HUES48 (cell line): ENCODE measurements around the gene ZNF282.
"Not testable (repeated sequence)": the region's sequence is repeated elsewhere in the genome, so short reads cannot be mapped to it uniquely, and the experiment has no call there.

Experiments
- H3K27ac ChIP-seq: one replicate; pipeline ENCODE4 v1.7.0; 2013; ENCODE audit warnings: low read depth, low read length, inconsistent platforms
- H3K27me3 ChIP-seq: 2 replicates; pipeline ENCODE4 v1.6.1; 2013; ENCODE audit warnings: mild to moderate bottlenecking, low read length; ENCODE audit not compliant: control insufficient read depth, insufficient read depth
- H3K36me3 ChIP-seq: 2 replicates; pipeline ENCODE4 v1.6.1; 2013; ENCODE audit warnings: low read length; ENCODE audit not compliant: control insufficient read depth, insufficient read depth
- H3K4me1 ChIP-seq: 2 replicates; pipeline ENCODE4 v1.6.1; 2013; ENCODE audit warnings: mild to moderate bottlenecking, low read length; ENCODE audit not compliant: control insufficient read depth, insufficient read depth
- H3K4me3 ChIP-seq: 2 replicates; pipeline ENCODE4 v1.5.1; 2013; ENCODE audit warnings: mild to moderate bottlenecking, low read depth, low read length
- H3K9ac ChIP-seq: 2 replicates; pipeline ENCODE4 v1.6.1; 2013; ENCODE audit warnings: mild to moderate bottlenecking, low read depth, low read length, moderate library complexity
- H3K9me3 ChIP-seq: 2 replicates; pipeline ENCODE4 v1.6.1; 2013; ENCODE audit warnings: low read length; ENCODE audit not compliant: control insufficient read depth, insufficient read depth

Gene ZNF282

DNA sequence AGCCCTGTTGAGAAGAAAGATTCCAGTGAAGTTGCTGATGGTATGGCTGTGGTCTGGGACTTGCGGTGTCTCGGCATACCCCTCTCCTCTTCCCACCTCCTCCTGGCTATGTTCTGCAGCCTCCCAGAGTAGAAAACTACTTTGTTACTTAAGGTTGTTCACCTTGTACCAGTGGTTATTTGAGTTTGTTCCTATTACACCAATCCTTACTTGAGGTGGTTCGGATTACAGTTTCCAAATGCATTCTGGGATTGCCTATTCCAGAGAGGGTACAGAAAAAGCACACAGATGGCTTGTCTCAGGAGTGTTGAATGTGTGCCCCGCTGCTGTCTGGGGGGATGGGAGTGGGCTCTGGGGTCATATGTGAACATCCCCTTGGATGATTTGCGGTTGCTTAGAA is 59.8 kb downstream of the ZNF282 start:
- Histone ChIP-seq H3K4me1 (no peaks in the 10 kb centered on the region), H3K9me3 (no peaks in the 10 kb centered on the region), H3K27me3 (no peaks in the 10 kb centered on the region), H3K9ac (no peak overlapping the region), H3K36me3 (peaks cover 58% of the 10 kb centered on the region), H3K27ac (no peak overlapping the region), H3K4me3 (no peak overlapping the region)

DNA sequence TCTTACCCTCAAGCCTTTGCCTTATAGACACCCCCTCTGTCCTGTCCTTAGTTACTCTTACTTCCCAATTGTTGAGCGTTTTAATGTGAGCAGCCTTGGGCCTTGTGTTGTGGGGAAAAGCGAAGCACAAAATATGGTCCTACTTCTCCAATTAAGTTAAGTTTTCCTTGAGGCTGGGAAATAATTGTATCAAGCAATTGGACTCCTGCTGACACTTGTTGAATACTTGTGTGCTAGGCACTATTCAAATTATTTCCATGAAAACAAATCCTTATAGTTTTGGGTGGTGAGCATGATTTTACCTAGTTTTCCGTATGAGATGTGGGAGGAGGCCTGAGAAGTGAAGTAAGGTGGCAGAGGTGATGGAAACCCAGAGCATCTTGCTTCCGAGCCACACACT is 61.2 kb downstream of the ZNF282 start:
- Histone ChIP-seq H3K4me3 (no peak overlapping the region), H3K4me1 (no peaks in the 10 kb centered on the region), H3K36me3 (peaks cover 47% of the 10 kb centered on the region), H3K9ac (no peak overlapping the region), H3K9me3 (no peaks in the 10 kb centered on the region), H3K27ac (no peak overlapping the region), H3K27me3 (peaks cover 5% of the 10 kb centered on the region)

DNA sequence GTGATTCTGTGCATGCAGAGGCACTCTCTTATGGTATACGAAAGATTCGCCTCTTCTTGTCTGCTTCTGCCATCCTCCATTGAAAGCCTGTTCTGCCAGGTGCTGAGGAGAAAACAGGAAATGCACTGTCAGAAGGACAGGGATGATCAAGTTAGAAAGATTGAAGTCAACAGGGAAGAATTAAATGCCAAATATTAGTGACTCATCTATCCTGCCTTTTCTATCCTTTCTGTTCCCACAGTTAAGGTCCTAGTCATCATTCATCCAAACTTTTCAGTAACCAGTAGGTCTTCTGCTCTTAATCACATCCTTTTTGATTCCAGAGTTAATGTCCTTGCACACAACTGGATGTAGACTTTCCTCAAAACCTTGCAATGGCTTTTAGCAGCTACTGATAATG is 61.8 kb downstream of the ZNF282 start:
- H3K9ac ChIP-seq: no peak overlapping the region
- no peaks in the 10 kb centered on the region for H3K4me1 ChIP-seq
- H3K9me3 ChIP-seq: no peaks in the 10 kb centered on the region
- H3K27me3 ChIP-seq: peaks cover 7% of the 10 kb centered on the region
- no peak overlapping the region for H3K4me3 ChIP-seq
- no peak overlapping the region for H3K27ac ChIP-seq
- H3K36me3 ChIP-seq: peaks cover 41% of the 10 kb centered on the region

DNA sequence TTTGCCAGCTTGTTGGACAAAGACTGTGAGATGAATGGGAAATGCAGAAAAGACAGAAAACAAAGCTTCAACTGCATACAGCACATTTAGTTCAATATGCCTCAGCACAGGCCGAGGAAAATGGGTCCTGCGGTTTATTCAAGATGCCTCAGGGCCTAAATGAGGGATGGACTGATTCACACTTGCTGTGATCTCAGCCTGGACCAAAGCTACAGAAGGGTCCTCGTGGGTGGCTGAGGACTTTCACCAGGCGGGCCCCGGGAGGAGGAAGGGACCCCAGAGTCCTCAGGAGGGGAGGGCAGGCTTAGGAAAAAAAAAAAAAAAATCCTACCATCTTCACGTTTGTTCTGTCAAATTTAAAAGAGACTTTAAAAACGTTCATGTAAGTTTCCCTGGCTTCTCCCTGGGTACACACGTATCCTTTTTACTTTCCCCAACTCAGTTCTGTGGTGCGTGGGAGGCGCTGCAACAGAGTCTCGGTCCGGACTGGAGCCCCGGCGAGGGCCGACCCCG is 66.0 kb downstream of the ZNF282 start:
- peak overlapping the region; percentile 19; the same call in 1 of the 2 replicates for H3K9ac ChIP-seq
- peaks cover 7% of the 10 kb centered on the region for H3K27me3 ChIP-seq
- no peaks in the 10 kb centered on the region for H3K9me3 ChIP-seq
- H3K4me3 ChIP-seq: peak overlapping the region; percentile 78
- no peaks in the 10 kb centered on the region for H3K4me1 ChIP-seq
- no peak overlapping the region for H3K27ac ChIP-seq
- peaks cover 3% of the 10 kb centered on the region for H3K36me3 ChIP-seq

DNA sequence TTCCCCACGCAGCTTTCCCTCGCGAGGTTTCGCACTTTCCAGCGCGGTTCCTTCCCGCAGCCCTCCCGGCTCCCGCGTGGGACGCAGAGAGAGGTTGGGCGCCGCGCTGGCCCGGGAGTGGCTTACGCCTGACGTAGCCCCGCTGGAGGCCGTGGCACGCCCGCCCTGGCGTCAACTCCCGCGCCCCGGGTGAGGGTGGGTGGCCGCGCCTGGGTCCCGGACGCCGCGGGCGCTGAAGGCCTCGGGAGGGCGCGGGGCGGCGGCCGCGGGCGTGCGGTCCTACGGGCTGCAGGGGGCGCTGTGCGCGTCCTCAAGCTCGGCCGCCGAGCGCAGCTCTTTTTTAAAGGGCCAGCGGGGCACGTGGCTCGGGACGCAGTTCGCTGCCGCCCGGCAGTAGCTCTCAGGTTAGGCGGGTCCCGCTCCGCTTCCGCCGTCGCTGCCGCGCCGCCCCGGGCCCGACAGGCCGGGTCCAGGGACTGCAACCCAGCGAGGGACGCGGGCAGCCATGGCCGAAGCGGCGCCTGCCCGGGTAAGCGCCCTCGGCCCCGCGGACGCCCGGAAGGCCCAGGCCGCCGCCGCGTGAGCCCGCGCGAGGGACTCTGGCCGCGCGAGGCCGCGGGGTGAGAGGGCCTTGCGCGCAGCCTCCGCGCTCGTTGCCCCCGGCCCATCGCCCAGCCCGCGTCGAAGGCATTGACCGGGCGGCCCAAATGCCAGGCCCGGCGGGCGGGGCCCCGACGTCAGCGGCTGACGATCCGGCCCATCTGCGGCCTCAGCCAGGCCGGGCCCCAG is 66.7 kb downstream of the ZNF282 start, which contains the start of gene ZNF783:
TSS of gene ZNF783 (plus strand) at position 368 of the 789 bp plus-strand sequence. CDS start at position 506, 138 bp downstream.
- Histone ChIP-seq H3K36me3 (peaks cover 10% of the 10 kb centered on the region), H3K9me3 (no peaks in the 10 kb centered on the region), H3K27me3 (peaks cover 7% of the 10 kb centered on the region), H3K27ac (peak within 1 kb of the TSS; percentile 33), H3K4me1 (no peaks in the 10 kb centered on the region), H3K4me3 (peak within 1 kb of the TSS; percentile 78), H3K9ac (peak within 1 kb of the TSS; percentile 82)

DNA sequence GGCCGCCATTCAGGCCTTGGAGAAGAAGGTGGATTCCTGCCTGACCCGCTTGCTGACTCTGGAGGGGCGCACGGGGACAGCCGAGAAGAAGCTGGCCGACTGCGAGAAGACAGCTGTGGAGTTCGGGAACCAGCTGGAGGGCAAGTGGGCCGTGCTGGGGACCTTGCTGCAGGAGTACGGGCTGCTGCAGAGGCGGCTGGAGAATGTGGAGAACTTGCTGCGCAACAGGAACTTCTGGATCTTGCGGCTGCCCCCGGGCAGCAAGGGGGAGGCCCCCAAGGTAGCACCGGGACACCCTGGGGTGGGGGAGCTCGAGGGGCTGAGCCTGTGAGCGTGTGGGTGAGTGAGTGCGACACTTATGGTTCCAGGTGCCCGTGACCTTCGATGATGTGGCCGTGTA is 71.1 kb downstream of the ZNF282 start:
- H3K27me3 ChIP-seq: peaks cover 3% of the 10 kb centered on the region; the same call in 1 of the 2 replicates
- H3K27ac ChIP-seq: no peak overlapping the region
- H3K9ac ChIP-seq: no peak overlapping the region
- no peaks in the 10 kb centered on the region for H3K4me1 ChIP-seq
- no peak overlapping the region for H3K4me3 ChIP-seq
- H3K9me3 ChIP-seq: no peaks in the 10 kb centered on the region
- H3K36me3 ChIP-seq: peaks cover 24% of the 10 kb centered on the region

DNA sequence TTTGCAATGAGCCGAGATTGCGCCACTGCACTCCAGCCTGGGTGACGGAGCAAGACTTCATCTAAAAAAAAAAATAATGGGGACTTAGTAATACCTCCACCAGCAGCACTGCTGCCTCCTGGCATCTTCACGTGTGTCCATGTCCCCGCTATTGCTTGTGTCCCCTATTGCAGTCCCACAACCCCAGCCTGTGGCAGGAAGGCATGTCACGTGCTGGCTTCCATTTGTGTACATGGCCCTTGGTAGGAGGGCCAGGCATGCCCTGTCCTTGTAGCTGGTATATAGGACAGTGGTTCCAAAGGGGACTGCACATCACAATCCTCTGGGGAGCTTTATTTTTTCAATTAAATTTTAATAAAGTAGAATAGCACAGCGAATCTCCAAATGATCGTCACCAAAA is 72.4 kb downstream of the ZNF282 start:
- Histone ChIP-seq H3K36me3 (peaks cover 24% of the 10 kb centered on the region), H3K9me3 (no peaks in the 10 kb centered on the region), H3K9ac (no peak overlapping the region), H3K4me1 (no peaks in the 10 kb centered on the region), H3K27me3 (no peaks in the 10 kb centered on the region), H3K4me3 (no peak overlapping the region), H3K27ac (no peak overlapping the region)

DNA sequence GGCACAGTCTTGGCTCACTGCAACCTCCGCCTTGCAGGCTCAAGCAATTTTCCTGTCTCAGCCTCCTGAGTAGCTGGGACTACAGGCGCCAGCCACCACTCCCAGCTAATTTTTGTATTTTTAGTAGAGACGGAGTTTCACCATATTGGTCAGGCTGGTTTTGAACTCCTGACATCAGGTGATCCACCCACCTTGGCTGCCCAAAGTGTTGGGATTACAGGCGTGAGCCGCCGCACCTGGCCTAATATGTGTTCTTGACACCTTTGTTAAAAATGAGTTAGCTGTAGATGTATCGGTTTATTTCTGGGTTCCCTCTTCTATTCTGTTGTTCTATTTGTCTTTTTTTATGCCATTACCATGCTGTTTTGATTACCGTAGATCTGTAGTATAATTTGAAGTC is 79.1 kb downstream of the ZNF282 start:
- not testable (repeated sequence) for H3K27ac ChIP-seq, H3K4me1 ChIP-seq, H3K9me3 ChIP-seq, H3K27me3 ChIP-seq, H3K4me3 ChIP-seq, H3K9ac ChIP-seq
- peaks cover 25% of the 10 kb centered on the region for H3K36me3 ChIP-seq
